Hepatocyte (in vitro differentiated cells): Measurements from ENCODE around the gene PHOSPHO2.

Experiments used
- EZH2 ChIP-seq: fragments of 200-600 bp; sonication (generic); IDR thresholded peaks from 2 replicates; pipeline ENCODE4 v1.6.1; 2016; ENCODE audit warnings: antibody characterized with exemption, mild to moderate bottlenecking, borderline replicate concordance
- EZH2phosphoT487 ChIP-seq: fragments of 200-600 bp; sonication (generic); IDR thresholded peaks from one replicate; pipeline ENCODE4 v1.6.1; 2018; ENCODE audit warnings: antibody characterized with exemption, mild to moderate bottlenecking, low read depth, moderate library complexity; ENCODE audit not compliant: unreplicated experiment, severe bottlenecking
- TF ChIP-seq, protein P1 (sequence below): fragments of 200-600 bp; sonication (generic); IDR thresholded peaks from 2 replicates; pipeline ENCODE4 v1.5.1; 2016; ENCODE audit warnings: antibody characterized with exemption, mild to moderate bottlenecking; ENCODE audit not compliant: poor library complexity

- TF ChIP-seq, protein P1, sequence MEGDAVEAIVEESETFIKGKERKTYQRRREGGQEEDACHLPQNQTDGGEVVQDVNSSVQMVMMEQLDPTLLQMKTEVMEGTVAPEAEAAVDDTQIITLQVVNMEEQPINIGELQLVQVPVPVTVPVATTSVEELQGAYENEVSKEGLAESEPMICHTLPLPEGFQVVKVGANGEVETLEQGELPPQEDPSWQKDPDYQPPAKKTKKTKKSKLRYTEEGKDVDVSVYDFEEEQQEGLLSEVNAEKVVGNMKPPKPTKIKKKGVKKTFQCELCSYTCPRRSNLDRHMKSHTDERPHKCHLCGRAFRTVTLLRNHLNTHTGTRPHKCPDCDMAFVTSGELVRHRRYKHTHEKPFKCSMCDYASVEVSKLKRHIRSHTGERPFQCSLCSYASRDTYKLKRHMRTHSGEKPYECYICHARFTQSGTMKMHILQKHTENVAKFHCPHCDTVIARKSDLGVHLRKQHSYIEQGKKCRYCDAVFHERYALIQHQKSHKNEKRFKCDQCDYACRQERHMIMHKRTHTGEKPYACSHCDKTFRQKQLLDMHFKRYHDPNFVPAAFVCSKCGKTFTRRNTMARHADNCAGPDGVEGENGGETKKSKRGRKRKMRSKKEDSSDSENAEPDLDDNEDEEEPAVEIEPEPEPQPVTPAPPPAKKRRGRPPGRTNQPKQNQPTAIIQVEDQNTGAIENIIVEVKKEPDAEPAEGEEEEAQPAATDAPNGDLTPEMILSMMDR: no peak
- TF ChIP-seq EZH2 (no peak), EZH2phosphoT487 (no peak)
These were observed 34.9 kb upstream of the PHOSPHO2 start for GRCh38 chr2:169659320-169659719.
